Measurements from ENCODE around the gene NADK2.

Gene NADK2

GRCh38 chr5:36170832-36171424, 70.8 kb downstream of the NADK2 start:
- Histone ChIP-seq H3K79me2 (ENCODE audit: low read length) (peaks cover 71% of the 10 kb centered on the region), H3K9me3 (replicated peaks; ENCODE audit: insufficient read depth, low read length) (no peaks in the 10 kb centered on the region), H3K4me3 (ENCODE audit: low read length) (no peak overlapping the region), H4K20me1 (ENCODE audit: insufficient read depth, low read length) (no peaks in the 10 kb centered on the region), H3K4me2 (ENCODE audit: low read depth, low read length) (no peak overlapping the region), H2AFZ (ENCODE audit: low read length) (no peak overlapping the region), H3K36me3 (replicated peaks; ENCODE audit: insufficient read depth, low read length) (peaks cover 40% of the 10 kb centered on the region), H3F3A (ENCODE audit: insufficient read depth, low read length) (no peaks in the 10 kb centered on the region), H3K9me2 (replicated peaks; ENCODE audit: insufficient read depth, low read length) (no peaks in the 10 kb centered on the region), H3K9ac (ENCODE audit: low read length) (no peak overlapping the region), H3K27me3 (replicated peaks; ENCODE audit: insufficient read depth, low read length) (no peaks in the 10 kb centered on the region), H3K4me1 (ENCODE audit: low read length) (peaks cover 21% of the 10 kb centered on the region), H3K27ac (ENCODE audit: low read length) (no peak overlapping the region; the same call in 1 of the 2 replicates)
- DNase-seq = no peak
- TF ChIP-seq EZH2phosphoT487 (IDR thresholded peaks at IDR 0.05; ENCODE audit: low read length) (no peak), EZH2 (optimal IDR thresholded peaks at IDR 0.05; ENCODE audit: low read depth, low read length) (no peak), CTCF (IDR thresholded peaks at IDR 0.05; ENCODE audit: low read length) (no peak)

GRCh38 chr5:36168737-36169136, 73.0 kb downstream of the NADK2 start:
- Histone ChIP-seq H3F3A (ENCODE audit: insufficient read depth, low read length) (peaks cover 14% of the 10 kb centered on the region), H2AFZ (ENCODE audit: low read length) (no peak overlapping the region), H3K9me3 (replicated peaks; ENCODE audit: insufficient read depth, low read length) (no peaks in the 10 kb centered on the region), H3K27me3 (replicated peaks; ENCODE audit: insufficient read depth, low read length) (no peaks in the 10 kb centered on the region), H3K9ac (ENCODE audit: low read length) (no peak overlapping the region), H3K27ac (ENCODE audit: low read length) (no peak overlapping the region), H3K4me2 (ENCODE audit: low read depth, low read length) (no peak overlapping the region), H3K36me3 (replicated peaks; ENCODE audit: insufficient read depth, low read length) (peaks cover 37% of the 10 kb centered on the region), H3K9me2 (replicated peaks; ENCODE audit: insufficient read depth, low read length) (no peaks in the 10 kb centered on the region), H3K4me1 (ENCODE audit: low read length) (peaks cover 35% of the 10 kb centered on the region), H3K79me2 (ENCODE audit: low read length) (peaks cover 65% of the 10 kb centered on the region), H3K4me3 (ENCODE audit: low read length) (no peak overlapping the region), H4K20me1 (ENCODE audit: insufficient read depth, low read length) (no peaks in the 10 kb centered on the region)
- TF ChIP-seq EZH2phosphoT487 (IDR thresholded peaks at IDR 0.05; ENCODE audit: low read length) = no peak
- TF ChIP-seq CTCF (IDR thresholded peaks at IDR 0.05; ENCODE audit: low read length) = no peak
- no peak for DNase-seq

- no peaks in the 10 kb centered on the region for H4K20me1 ChIP-seq (ENCODE audit: insufficient read depth, low read length)
- peaks cover 91% of the 10 kb centered on the region for H3K79me2 ChIP-seq (ENCODE audit: low read length)
- no peaks in the 10 kb centered on the region for H3K9me3 ChIP-seq (replicated peaks; ENCODE audit: insufficient read depth, low read length)
- peaks cover 34% of the 10 kb centered on the region for H3K4me1 ChIP-seq (ENCODE audit: low read length)
- peak overlapping the region; percentile 74 for H3K4me2 ChIP-seq (ENCODE audit: low read depth, low read length)
- H3K27ac ChIP-seq (ENCODE audit: low read length) = peak overlapping the region; percentile 69
- no peak overlapping the region for H2AFZ ChIP-seq (ENCODE audit: low read length)
- H3K36me3 ChIP-seq (replicated peaks; ENCODE audit: insufficient read depth, low read length) = peaks cover 11% of the 10 kb centered on the region
- H3K4me3 ChIP-seq (ENCODE audit: low read length) = no peak overlapping the region; the same call in 1 of the 2 replicates
- H3F3A ChIP-seq (ENCODE audit: insufficient read depth, low read length) = peaks cover 18% of the 10 kb centered on the region
- peak; percentile 85 for DNase-seq
- no peak overlapping the region for H3K9ac ChIP-seq (ENCODE audit: low read length)
- no peak for TF ChIP-seq CTCF (IDR thresholded peaks at IDR 0.05; ENCODE audit: low read length)
- TF ChIP-seq EZH2phosphoT487 (IDR thresholded peaks at IDR 0.05; ENCODE audit: low read length) = no peak
- TF ChIP-seq EZH2 (optimal IDR thresholded peaks at IDR 0.05; ENCODE audit: low read depth, low read length) = no peak
- H3K27me3 ChIP-seq (replicated peaks; ENCODE audit: insufficient read depth, low read length) = no peaks in the 10 kb centered on the region
- no peaks in the 10 kb centered on the region for H3K9me2 ChIP-seq (replicated peaks; ENCODE audit: insufficient read depth, low read length)
Measured at GRCh38 chr5:36164461-36164860, 77.3 kb downstream of the NADK2 start.

Data from MM.1S (cell line).